Activated CD4-positive, alpha-beta T cell treated with anti-CD3 and anti-CD28 coated beads for 36 hours (primary cell): Measurements from ENCODE around the gene ODAM. TPM values are rescaled to one million over a fixed set of nuclear protein-coding genes. Genes with fewer than 3 reads are reported as not detected.

Source experiments
- ATAC-seq: fragments of 200-7000 bp; cut with Tn5 transposase; one replicate; pipeline ENCODE4 v1.10.0; 2021; ENCODE audit warnings: mild to moderate bottlenecking, moderate library complexity
- CTCF ChIA-PET: fragments of 350-600 bp; sonication (Branson Sonifier 250); formaldehyde crosslinking; loops from one replicate; lab custom pipeline; 2021; ENCODE audit warnings: antibody characterized with exemption; lab: Charles Lee
- POLR2A ChIA-PET: fragments of 350-600 bp; sonication (Branson Sonifier 250); formaldehyde crosslinking; loops from one replicate; lab custom pipeline; 2021; ENCODE audit warnings: antibody characterized with exemption, inconsistent platforms; lab: Charles Lee
- DNase-seq: peaks from one replicate; pipeline ENCODE4 v3.0.0-alpha.2; 2020
- H3K27ac Mint-ChIP-seq: one replicate; pipeline ENCODE4 v1.8.0; 2021; ENCODE audit warnings: mixed read lengths
- H3K27me3 Mint-ChIP-seq: one replicate; pipeline ENCODE4 v1.8.0; 2021; ENCODE audit warnings: mixed read lengths
- H3K36me3 Mint-ChIP-seq: one replicate; pipeline ENCODE4 v1.8.0; 2021; ENCODE audit warnings: low read depth, mixed read lengths
- H3K4me1 Mint-ChIP-seq: one replicate; pipeline ENCODE4 v1.8.0; 2021; ENCODE audit warnings: mixed read lengths
- H3K4me3 Mint-ChIP-seq: one replicate; pipeline ENCODE4 v1.8.0; 2021; ENCODE audit warnings: mild to moderate bottlenecking, moderate library complexity, mixed read lengths
- H3K9me3 Mint-ChIP-seq: one replicate; pipeline ENCODE4 v1.8.0; 2021; ENCODE audit warnings: low read depth, mixed read lengths
- intact Hi-C, 2 experiments: fragments of 100-400 bp; cut with DNase I in 1 of 2; cut with micrococcal nuclease in 1 of 2; formaldehyde crosslinking; loops; one replicate each; pipeline versions ENCODE4 v1.14.2 to v1.15.1; 2022 to 2024; cut with DNase I, micrococcal nuclease
- total RNA-seq, 2 experiments: library from RNA; stranded (reverse); gene quantifications; one replicate each; pipeline ENCODE4 v1.2.3, GENCODE V29; 2021

The ODAM gene
- not detected for total RNA-seq

- Mint-ChIP-seq H3K4me1 (no peaks in the 10 kb centered on the region), H3K27ac (no peak within 1 kb of the TSS), H3K27me3 (no peaks in the 10 kb centered on the region), H3K9me3 (peaks cover 1% of the 10 kb centered on the region), H3K4me3 (no peak within 1 kb of the TSS), H3K36me3 (no peaks in the 10 kb centered on the region)
- ATAC-seq: no peak
- intact Hi-C loops: no loop called here
- POLR2A ChIA-PET: no interaction called here
- CTCF ChIA-PET: no interaction called here
- DNase-seq: no peak
Measured at GRCh38 chr4:70195425-70195824, at the start of gene ODAM. Gene ODAM, plus strand, starts transcription at chr4:70195725. Its CDS starts 819 bp downstream, at chr4:70196544.

GRCh38 chr4:70151271-70151670 lies 44.3 kb upstream of the ODAM start:
- no peaks in the 10 kb centered on the region for H3K4me1 Mint-ChIP-seq
- DNase-seq (no peak), ATAC-seq (no peak)
- H3K27ac Mint-ChIP-seq: no peak overlapping the region
- no peaks in the 10 kb centered on the region for H3K9me3 Mint-ChIP-seq
- CTCF ChIA-PET: no interaction called here
- POLR2A ChIA-PET: no interaction called here
- no peaks in the 10 kb centered on the region for H3K36me3 Mint-ChIP-seq
- no peak overlapping the region for H3K4me3 Mint-ChIP-seq
- intact Hi-C loops: no loop called here
- no peaks in the 10 kb centered on the region for H3K27me3 Mint-ChIP-seq

- Mint-ChIP-seq H3K9me3 (no peaks in the 10 kb centered on the region), H3K4me1 (no peaks in the 10 kb centered on the region), H3K36me3 (no peaks in the 10 kb centered on the region), H3K27ac (no peak overlapping the region), H3K4me3 (no peak overlapping the region), H3K27me3 (no peaks in the 10 kb centered on the region)
- intact Hi-C loops: no loop called here
- DNase-seq (no peak), ATAC-seq (no peak)
- POLR2A ChIA-PET: no interaction called here
- CTCF ChIA-PET: no interaction called here
Measured at GRCh38 chr4:70152088-70152487, 43.4 kb upstream of the ODAM start.

GRCh38 chr4:70153937-70154336 lies 41.6 kb upstream of the ODAM start, which contains the start of gene PRR27:
Gene PRR27, plus strand, starts transcription at chr4:70154237. Its CDS starts 139 bp downstream, at chr4:70154376.
- ChIA-PET POLR2A (no interaction called here), CTCF (no interaction called here)
- Mint-ChIP-seq H3K27me3 (no peaks in the 10 kb centered on the region), H3K36me3 (no peaks in the 10 kb centered on the region), H3K27ac (no peak within 1 kb of the TSS), H3K4me1 (no peaks in the 10 kb centered on the region), H3K9me3 (no peaks in the 10 kb centered on the region), H3K4me3 (no peak within 1 kb of the TSS)
- ATAC-seq: no peak
- DNase-seq: no peak
- intact Hi-C loops: no loop called here

- no peaks in the 10 kb centered on the region for H3K27me3 Mint-ChIP-seq
- ATAC-seq: no peak
Measured at GRCh38 chr4:70158576-70158975, 36.9 kb upstream of the ODAM start.

GRCh38 chr4:70177090-70177489 lies 18.4 kb upstream of the ODAM start:
- H3K4me3 Mint-ChIP-seq: no peak overlapping the region
- no peaks in the 10 kb centered on the region for H3K4me1 Mint-ChIP-seq
- no peak overlapping the region for H3K27ac Mint-ChIP-seq
- ATAC-seq (no peak), DNase-seq (no peak)
- ChIA-PET POLR2A (no interaction called here), CTCF (interaction anchor here (1.2 kb wide), 1 partner anchor 10 kb away, joined by 3 read pairs; no protein-coding TSS in a partner anchor)
- no peaks in the 10 kb centered on the region for H3K36me3 Mint-ChIP-seq
- intact Hi-C loops: no loop called here
- peaks cover 2% of the 10 kb centered on the region for H3K27me3 Mint-ChIP-seq
- no peaks in the 10 kb centered on the region for H3K9me3 Mint-ChIP-seq

More at GRCh38 chr4:70158576-70158975, 36.9 kb upstream of the ODAM start:
- Mint-ChIP-seq H3K4me1 (no peaks in the 10 kb centered on the region), H3K36me3 (no peaks in the 10 kb centered on the region), H3K9me3 (no peaks in the 10 kb centered on the region), H3K4me3 (no peak overlapping the region), H3K27ac (no peak overlapping the region)
- intact Hi-C loops: no loop called here
- CTCF ChIA-PET: no interaction called here
- DNase-seq: no peak
- POLR2A ChIA-PET: interaction anchor here (0.6 kb wide), 1 partner anchor 377 kb away, joined by 7 read pairs; no protein-coding TSS in a partner anchor

GRCh38 chr4:70178075-70178660 lies 17.4 kb upstream of the ODAM start:
- Mint-ChIP-seq H3K27ac (no peak overlapping the region), H3K36me3 (no peaks in the 10 kb centered on the region), H3K9me3 (no peaks in the 10 kb centered on the region), H3K27me3 (no peaks in the 10 kb centered on the region), H3K4me3 (no peak overlapping the region), H3K4me1 (no peaks in the 10 kb centered on the region)
- ChIA-PET CTCF (interaction anchor here (0.5 kb wide), 1 partner anchor 1490 kb away, joined by 3 read pairs; no protein-coding TSS in a partner anchor), POLR2A (no interaction called here)
- no peak for DNase-seq
- intact Hi-C loops: no loop called here
- no peak for ATAC-seq

GRCh38 chr4:70179811-70180210 lies 15.7 kb upstream of the ODAM start:
- intact Hi-C loops: loop anchor here in 1 of 2 experiments (5.0 kb wide), 2 partner anchors 283 to 358 kb away; no protein-coding TSS in a partner anchor
- no peak overlapping the region for H3K4me3 Mint-ChIP-seq
- no peaks in the 10 kb centered on the region for H3K27me3 Mint-ChIP-seq
- ChIA-PET CTCF (no interaction called here), POLR2A (no interaction called here)
- DNase-seq (no peak), ATAC-seq (no peak)
- no peak overlapping the region for H3K27ac Mint-ChIP-seq
- no peaks in the 10 kb centered on the region for H3K4me1 Mint-ChIP-seq
- no peaks in the 10 kb centered on the region for H3K9me3 Mint-ChIP-seq
- H3K36me3 Mint-ChIP-seq: no peaks in the 10 kb centered on the region

- Mint-ChIP-seq H3K4me1 (no peaks in the 10 kb centered on the region), H3K4me3 (no peak overlapping the region), H3K27me3 (no peaks in the 10 kb centered on the region), H3K9me3 (no peaks in the 10 kb centered on the region), H3K27ac (no peak overlapping the region), H3K36me3 (no peaks in the 10 kb centered on the region)
- ATAC-seq (no peak), DNase-seq (no peak)
- ChIA-PET CTCF (interaction anchor here (2.0 to 2.3 kb wide), 3 partner anchors 17 to 492 kb away, joined by 4 to 10 read pairs (median 6); no protein-coding TSS in a partner anchor), POLR2A (no interaction called here)
- intact Hi-C loops: loop anchor here in 1 of 2 experiments (5.0 kb wide), 2 partner anchors 285 to 360 kb away; no protein-coding TSS in a partner anchor
Measured at GRCh38 chr4:70181864-70182263, 13.7 kb upstream of the ODAM start.

- no peaks in the 10 kb centered on the region for H3K4me1 Mint-ChIP-seq
- no peak for DNase-seq
- H3K36me3 Mint-ChIP-seq: no peaks in the 10 kb centered on the region
- no peaks in the 10 kb centered on the region for H3K9me3 Mint-ChIP-seq
- no peak overlapping the region for H3K4me3 Mint-ChIP-seq
- ChIA-PET CTCF (interaction anchor here (1.1 to 2.3 kb wide), 6 partner anchors 11 to 493 kb away, joined by 3 to 10 read pairs (median 5); no protein-coding TSS in a partner anchor), POLR2A (no interaction called here)
- no peak overlapping the region for H3K27ac Mint-ChIP-seq
- ATAC-seq: no peak
- intact Hi-C loops: loop anchor here (1.0 to 5.0 kb wide), 3 partner anchors 285 to 493 kb away; no protein-coding TSS in a partner anchor
- H3K27me3 Mint-ChIP-seq: no peaks in the 10 kb centered on the region
Measured at GRCh38 chr4:70182517-70183167, 12.9 kb upstream of the ODAM start.

- intact Hi-C loops: loop anchor here (1.0 to 5.0 kb wide), 3 partner anchors 286 to 494 kb away; no protein-coding TSS in a partner anchor
- Mint-ChIP-seq H3K4me1 (no peaks in the 10 kb centered on the region), H3K4me3 (no peak overlapping the region), H3K9me3 (no peaks in the 10 kb centered on the region), H3K27me3 (no peaks in the 10 kb centered on the region), H3K36me3 (no peaks in the 10 kb centered on the region), H3K27ac (no peak overlapping the region)
- CTCF ChIA-PET: interaction anchor here (0.6 to 2.3 kb wide), 10 partner anchors 11 to 493 kb away, joined by 3 to 10 read pairs (median 4); no protein-coding TSS in a partner anchor
- ATAC-seq (no peak), DNase-seq (peak; percentile 40)
- POLR2A ChIA-PET: no interaction called here
Measured at GRCh38 chr4:70183168-70183939, 12.2 kb upstream of the ODAM start.
